Measurements from ENCODE around the gene FRMD4A. TPM values are rescaled to one million over a fixed set of nuclear protein-coding genes. Genes with fewer than 3 reads are reported as not detected.

Gene FRMD4A
- total and polyA plus RNA-seq, 7 donors, result 3.0 to 27.8 (median 14.4) TPM

- no peak for DNase-seq
- Histone ChIP-seq H3K27me3 (no peaks in the 10 kb centered on the region), H3K9me3 (no peaks in the 10 kb centered on the region), H3K4me3 (no peak overlapping the region), H3K27ac (no peak overlapping the region), H3K4me1 (peaks cover 0 to 11% (median 8%) of the 10 kb centered on the region in 4 donors), H3K36me3 (no peaks in the 10 kb centered on the region)
- 74 to 78% methylated on average over 18 of the region's 18 CpGs for WGBS, 2 donors
- intact Hi-C loops (cut with DNase I), result no loop called here
- TF ChIP-seq EP300 (IDR thresholded peaks at IDR 0.05), result no peak
- TF ChIP-seq POLR2A (IDR thresholded peaks at IDR 0.05), result no peak
- TF ChIP-seq CTCF (IDR thresholded peaks at IDR 0.05), result no peak
Observed at GRCh38 chr10:13827076-13827797, 503.5 kb downstream of the FRMD4A start.

GRCh38 chr10:13823709-13824405 is 506.9 kb downstream of the FRMD4A start:
- intact Hi-C loops (cut with DNase I), result no loop called here
- Histone ChIP-seq H3K27me3 (no peaks in the 10 kb centered on the region), H3K4me3 (no peak overlapping the region), H3K9me3 (no peaks in the 10 kb centered on the region), H3K4me1 (no peaks in the 10 kb centered on the region), H3K36me3 (no peaks in the 10 kb centered on the region), H3K27ac (no peak overlapping the region)
- DNase-seq, result no peak
- 78 to 90% methylated on average over 9 of the region's 9 CpGs for WGBS, 2 donors
- TF ChIP-seq EP300 (IDR thresholded peaks at IDR 0.05) (no peak), POLR2A (IDR thresholded peaks at IDR 0.05) (no peak)

DNA sequence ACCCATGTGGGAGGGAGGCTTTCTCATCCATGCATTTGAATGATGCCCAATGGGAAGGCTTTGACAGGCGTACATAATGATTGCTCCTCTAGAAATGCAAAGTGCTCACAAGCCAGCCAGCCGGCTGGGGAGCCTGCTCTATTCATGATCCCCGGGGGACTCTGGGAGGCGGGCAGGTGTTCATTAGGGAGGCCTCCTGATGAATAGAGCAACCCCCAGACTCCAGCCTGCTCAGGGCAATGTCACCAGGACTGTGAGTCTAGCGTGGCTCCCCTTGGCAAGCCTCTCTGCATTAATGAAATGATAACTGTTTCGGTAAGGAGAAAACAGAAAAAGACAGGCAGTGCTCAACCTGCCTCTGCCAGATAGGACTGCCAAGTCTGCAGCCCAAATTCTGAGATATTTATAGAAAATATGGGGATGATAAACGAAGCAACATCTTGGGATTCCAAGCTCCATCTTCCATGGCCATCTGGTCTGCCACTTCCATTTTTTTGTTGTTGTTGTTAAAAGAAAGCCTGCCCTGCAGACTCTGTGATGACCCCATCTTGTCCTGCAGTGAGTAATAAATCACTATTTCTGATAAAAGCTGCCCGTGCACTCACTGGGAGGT is 507.5 kb downstream of the FRMD4A start:
- H3K4me1 ChIP-seq, result no peaks in the 10 kb centered on the region
- H3K27ac ChIP-seq, result no peak overlapping the region
- WGBS, 2 donors, result 60 to 71% methylated on average over 8 of the region's 8 CpGs
- no peaks in the 10 kb centered on the region for H3K27me3 ChIP-seq
- no peaks in the 10 kb centered on the region for H3K36me3 ChIP-seq
- no peak overlapping the region for H3K4me3 ChIP-seq
- TF ChIP-seq EP300 (IDR thresholded peaks at IDR 0.05), result no peak
- no peak for TF ChIP-seq POLR2AphosphoS5 (IDR thresholded peaks at IDR 0.05)
- no peak for TF ChIP-seq POLR2A (IDR thresholded peaks at IDR 0.05)
- no peak for TF ChIP-seq CTCF (IDR thresholded peaks at IDR 0.05)
- no peaks in the 10 kb centered on the region for H3K9me3 ChIP-seq
- DNase-seq, result peak; percentile 33
- intact Hi-C loops (cut with DNase I), result no loop called here

GRCh38 chr10:13822490-13822889 is 508.2 kb downstream of the FRMD4A start:
- 82 to 86% methylated on average over 3 of the region's 3 CpGs for WGBS, 2 donors
- intact Hi-C loops (cut with DNase I), result no loop called here
- peaks cover 0 to 1% (median under 1%) of the 10 kb centered on the region in 4 donors for H3K4me1 ChIP-seq

More at GRCh38 chr10:13822490-13822889, 508.2 kb downstream of the FRMD4A start:
- H3K9me3 ChIP-seq, result no peaks in the 10 kb centered on the region
- H3K36me3 ChIP-seq, result no peaks in the 10 kb centered on the region
- TF ChIP-seq POLR2AphosphoS5 (IDR thresholded peaks at IDR 0.05) (no peak), CTCF (IDR thresholded peaks at IDR 0.05) (no peak)
- no peaks in the 10 kb centered on the region for H3K27me3 ChIP-seq
- DNase-seq, result no peak
- H3K4me3 ChIP-seq, result no peak overlapping the region
- H3K27ac ChIP-seq, result no peak overlapping the region
